Adrenal gland (tissue), 12 donors: ENCODE measurements around the gene VDAC1. TPM values are rescaled to one million over a fixed set of nuclear protein-coding genes. Genes with fewer than 3 reads are reported as not detected.

Experiments used
- DNase-seq, 7 donors: peaks; one replicate each; pipeline ENCODE4 v3.0.0-alpha.2; 2019 to 2020
- H3K27ac ChIP-seq, 5 donors: fragments of 200-600 bp; sonication (generic) in 4 of 5; 1 replicate in 3 of 5; 2 replicates in 2 of 5; pipeline versions ENCODE4 v1.5.1 to v1.8.0; 2016 to 2020; ENCODE audit warnings: mild to moderate bottlenecking in 1 of 5
- H3K27me3 ChIP-seq: fragments of 200-600 bp; 2 replicates; pipeline ENCODE4 v1.8.0; 2021
- H3K36me3 ChIP-seq, 2 donors: fragments of 200-600 bp; replicated peaks in 1 of 2; 1 replicate in 1 of 2; 2 replicates in 1 of 2; pipeline versions ENCODE4 v1.5.1 to v1.8.0; 2018 to 2022
- H3K4me1 ChIP-seq, 2 donors: fragments of 200-600 bp; replicated peaks in 1 of 2; 1 replicate in 1 of 2; 2 replicates in 1 of 2; pipeline versions ENCODE4 v1.5.1 to v1.8.0; 2018 to 2021
- H3K4me3 ChIP-seq, 4 donors: fragments of 200-600 bp; sonication (generic) in 3 of 4; one replicate each; pipeline ENCODE4 v1.5.1; 2016 to 2018
- H3K9me3 ChIP-seq, 3 donors: fragments of 200-600 bp; sonication (generic) in 1 of 3; replicated peaks in 1 of 3; 1 replicate in 2 of 3; 2 replicates in 1 of 3; pipeline versions ENCODE4 v1.5.1 to v1.8.0; 2016 to 2021
- POLR2A ChIP-seq, 2 donors: fragments of 450-650 bp; IDR thresholded peaks; one replicate each; pipeline ENCODE4 v1.6.1; 2017; ENCODE audit warnings: antibody characterized with exemption in 2 of 2, mild to moderate bottlenecking in 2 of 2, moderate library complexity in 1 of 2
- WGBS, 4 donors: extraction: QIAGEN DNeasy Blood & Tissue Kit in 2 of 4; methylation state at CpG; one replicate each; pipeline versions ENCODE4 v1.1.5 to v1.1.7; 2013 to 2017; 5-methylcytosine and 5-hydroxymethylcytosine counted together
- intact Hi-C, 2 donors: fragments of 100-400 bp; cut with DNase I; formaldehyde crosslinking; loops; one replicate each; pipeline versions ENCODE4 v1.14.1 to v1.15.0; 2022 to 2023
- polyA plus RNA-seq, 3 donors: library from polyadenylated mRNA; stranded (reverse); fragments of 200-250 nt in 2 of 3; fragments of 350-450 nt in 1 of 3; fragmentation: Illumina TruSeq in 1 of 3; extraction: RNeasy Lipid Tissue Mini Kit (QIAGEN cat#74804) in 1 of 3; gene quantifications; one replicate each; pipeline ENCODE4 v1.2.3, GENCODE V29; 2013 to 2014
- total RNA-seq, 9 donors: library from RNA; depleted of rRNA in 4 of 9; stranded (reverse); fragments of >200 nt in 4 of 9; fragments of 120-200 nt in 1 of 9; fragmentation: NEBNext Ultra II Directional in 1 of 9; extraction: Animal tissue kit (Norgen Biotek cat#: 25700) in 1 of 9; gene quantifications; one replicate each; pipeline versions ENCODE4 v1.1.0 to v1.2.4, GENCODE V29; 2013 to 2023
- TF ChIP-seq, protein P1 (sequence below), 6 experiments: fragments of 450-650 bp in 4 of 6; fragments of 200-600 bp in 2 of 6; sonication (generic) in 1 of 6; IDR thresholded peaks; 1 replicate in 5 of 6; 2 replicates in 1 of 6; pipeline versions ENCODE4 v1.5.1 to v1.8.0; 2016 to 2021; ENCODE audit warnings: antibody characterized with exemption in 6 of 6, mild to moderate bottlenecking in 2 of 6, moderate library complexity in 1 of 6
- donor health status: healthy with polysubstance abuse.
- donor health status: Bipolar disorder and iron deficiency.
- donor health status: DM: yes; HTN: yes; CAD: no.
- donor health status: DM: no; HTN: no; CAD: no.
- donor health status: DM: no; HTN: no; CAD: no.
- donor health status: DM: yes; HTN: yes; CAD: no.

The VDAC1 gene
- total and polyA plus RNA-seq, 12 donors = 66.0 to 476 (median 136) TPM

DNA sequence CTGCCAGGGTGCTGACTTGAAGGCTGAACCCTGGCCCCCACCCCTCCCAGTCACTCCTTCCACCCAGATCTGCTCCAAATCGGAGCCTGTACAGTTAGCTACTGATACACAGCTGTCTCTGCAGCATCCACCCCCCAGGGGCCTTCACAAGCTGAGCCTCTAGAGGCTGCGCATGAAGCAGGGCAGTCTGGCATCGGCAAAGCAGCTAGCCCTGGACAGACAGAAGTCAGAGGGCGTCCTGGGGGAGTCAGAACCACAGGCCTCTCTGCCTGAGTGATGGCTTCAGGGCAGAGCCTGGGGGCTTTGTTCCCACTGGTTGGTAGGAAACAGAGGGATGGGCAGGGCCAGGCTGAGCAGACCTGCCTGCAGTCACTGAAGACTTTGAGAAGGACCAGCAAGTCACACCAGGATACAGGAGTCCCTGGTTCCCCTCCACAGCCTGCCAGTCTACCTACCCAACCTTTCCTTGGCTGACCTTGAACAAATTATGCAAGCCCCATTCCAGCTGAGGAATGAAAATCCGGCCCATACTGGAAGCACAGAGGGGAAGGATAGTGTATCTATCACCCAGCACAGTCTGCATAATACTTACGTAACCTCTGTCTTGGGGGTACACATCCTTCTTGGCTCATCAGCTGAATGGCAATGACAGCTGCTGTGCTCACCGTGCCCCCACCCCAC lies 8.8 kb downstream of the VDAC1 start:
- intact Hi-C loops = no loop called here
- H3K4me3 ChIP-seq = no peak overlapping the region
- peaks cover 19 to 72% of the 10 kb centered on the region in 2 donors for H3K4me1 ChIP-seq
- peaks cover 0 to 8% of the 10 kb centered on the region in 2 donors for H3K36me3 ChIP-seq
- no peaks in the 10 kb centered on the region for H3K27me3 ChIP-seq
- DNase-seq = peak in 5 of 7 donors; percentile 40 to 59 (median 57)
- no peaks in the 10 kb centered on the region for H3K9me3 ChIP-seq
- WGBS, 4 donors = 40 to 61% (median 46%) methylated on average over 7 of the region's 7 CpGs
- no peak for TF ChIP-seq POLR2A (IDR thresholded peaks at IDR 0.05)
- TF ChIP-seq, protein P1, sequence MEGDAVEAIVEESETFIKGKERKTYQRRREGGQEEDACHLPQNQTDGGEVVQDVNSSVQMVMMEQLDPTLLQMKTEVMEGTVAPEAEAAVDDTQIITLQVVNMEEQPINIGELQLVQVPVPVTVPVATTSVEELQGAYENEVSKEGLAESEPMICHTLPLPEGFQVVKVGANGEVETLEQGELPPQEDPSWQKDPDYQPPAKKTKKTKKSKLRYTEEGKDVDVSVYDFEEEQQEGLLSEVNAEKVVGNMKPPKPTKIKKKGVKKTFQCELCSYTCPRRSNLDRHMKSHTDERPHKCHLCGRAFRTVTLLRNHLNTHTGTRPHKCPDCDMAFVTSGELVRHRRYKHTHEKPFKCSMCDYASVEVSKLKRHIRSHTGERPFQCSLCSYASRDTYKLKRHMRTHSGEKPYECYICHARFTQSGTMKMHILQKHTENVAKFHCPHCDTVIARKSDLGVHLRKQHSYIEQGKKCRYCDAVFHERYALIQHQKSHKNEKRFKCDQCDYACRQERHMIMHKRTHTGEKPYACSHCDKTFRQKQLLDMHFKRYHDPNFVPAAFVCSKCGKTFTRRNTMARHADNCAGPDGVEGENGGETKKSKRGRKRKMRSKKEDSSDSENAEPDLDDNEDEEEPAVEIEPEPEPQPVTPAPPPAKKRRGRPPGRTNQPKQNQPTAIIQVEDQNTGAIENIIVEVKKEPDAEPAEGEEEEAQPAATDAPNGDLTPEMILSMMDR (IDR thresholded peaks at IDR 0.05) = no peak
- peak overlapping the region in 2 of 5 donors; percentile 42 to 58 for H3K27ac ChIP-seq

DNA sequence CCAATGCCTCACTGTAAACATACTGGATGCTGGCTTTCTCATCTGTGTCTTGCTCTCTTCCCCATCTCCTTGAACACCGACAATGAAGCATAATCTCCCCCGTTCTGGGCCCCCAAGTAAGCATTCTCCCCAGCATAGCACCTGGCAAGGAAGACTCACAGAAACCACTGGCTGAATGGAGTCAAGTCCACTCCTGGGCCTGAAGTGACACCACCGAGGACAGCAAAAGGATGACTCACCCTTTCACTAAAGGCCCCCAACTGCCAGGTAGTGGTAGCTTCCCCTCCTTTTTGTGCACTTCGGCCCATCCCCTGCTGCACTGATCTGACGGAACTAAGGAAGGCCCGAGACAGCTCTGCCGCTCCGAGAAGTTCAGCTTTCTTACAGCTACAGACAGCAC lies 9.4 kb downstream of the VDAC1 start:
- Histone ChIP-seq H3K4me1 (peaks cover 19 to 68% of the 10 kb centered on the region in 2 donors), H3K27ac (peak overlapping the region in 3 of 5 donors; percentile 21 to 58 (median 42)), H3K36me3 (peaks cover 0 to 12% of the 10 kb centered on the region in 2 donors), H3K9me3 (no peaks in the 10 kb centered on the region), H3K27me3 (no peaks in the 10 kb centered on the region), H3K4me3 (no peak overlapping the region)
- 52 to 59% (median 58%) methylated on average over 8 of the region's 8 CpGs for WGBS, 4 donors
- peak in 3 of 7 donors; percentile 32 to 43 (median 42) for DNase-seq
- TF ChIP-seq POLR2A (IDR thresholded peaks at IDR 0.05) = no peak
- TF ChIP-seq, protein P1 (IDR thresholded peaks at IDR 0.05) = no peak
- intact Hi-C loops = no loop called here

- H3K4me1 ChIP-seq = peaks cover 19 to 64% of the 10 kb centered on the region in 2 donors
- no peak for TF ChIP-seq POLR2A (IDR thresholded peaks at IDR 0.05)
- TF ChIP-seq, protein P1 (IDR thresholded peaks at IDR 0.05) = no peak
- WGBS, 4 donors = 45 to 80% (median 57%) methylated on average over 3 to 6 of the region's 6 CpGs
- peak overlapping the region in 3 of 5 donors; percentile 21 to 58 (median 42) for H3K27ac ChIP-seq
- H3K9me3 ChIP-seq = no peaks in the 10 kb centered on the region
- DNase-seq = peak in 1 of 7 donors; percentile 14
- intact Hi-C loops = no loop called here
- no peak overlapping the region for H3K4me3 ChIP-seq
- no peaks in the 10 kb centered on the region for H3K27me3 ChIP-seq
- H3K36me3 ChIP-seq = peaks cover 0 to 16% of the 10 kb centered on the region in 2 donors
Observed at GRCh38 chr5:133994990-133995333, 9.8 kb downstream of the VDAC1 start.

GRCh38 chr5:133994297-133994989 lies 10.3 kb downstream of the VDAC1 start:
- intact Hi-C loops = no loop called here
- DNase-seq = peak in 1 of 7 donors; percentile 14
- no peaks in the 10 kb centered on the region for H3K27me3 ChIP-seq
- TF ChIP-seq, protein P1 (IDR thresholded peaks at IDR 0.05) = no peak
- no peak for TF ChIP-seq POLR2A (IDR thresholded peaks at IDR 0.05)
- peaks cover 19 to 59% of the 10 kb centered on the region in 2 donors for H3K4me1 ChIP-seq
- H3K36me3 ChIP-seq = peaks cover 0 to 21% of the 10 kb centered on the region in 2 donors
- peak overlapping the region in 1 of 5 donors; percentile 58 for H3K27ac ChIP-seq
- no peaks in the 10 kb centered on the region for H3K9me3 ChIP-seq
- H3K4me3 ChIP-seq = no peak overlapping the region
- WGBS, 4 donors = 55 to 72% (median 67%) methylated on average over 7 to 9 of the region's 9 CpGs
